Neural crest cell (in vitro differentiated cells): ENCODE results near the gene MYBL2. TPM values are rescaled to one million over a fixed set of nuclear protein-coding genes. Genes with fewer than 3 reads are reported as not detected.

Source experiments
- DNase-seq: peaks from one replicate; pipeline ENCODE4 v3.0.0; 2021; ENCODE audit warnings: low read depth, mixed read lengths, low spot score
- H3K27ac Mint-ChIP-seq: one replicate; pipeline ENCODE4 v1.8.0; 2021; ENCODE audit warnings: mild to moderate bottlenecking, mixed read lengths; ENCODE audit not compliant: unreplicated experiment
- H3K27me3 Mint-ChIP-seq: 2 replicates; pipeline ENCODE4 v1.8.0; 2021; ENCODE audit warnings: low read depth, mild to moderate bottlenecking, mixed read lengths
- H3K36me3 Mint-ChIP-seq: 2 replicates; pipeline ENCODE4 v1.8.0; 2021; ENCODE audit warnings: low read depth, mild to moderate bottlenecking, mixed read lengths
- H3K4me1 Mint-ChIP-seq: 2 replicates; pipeline ENCODE4 v1.8.0; 2021; ENCODE audit warnings: mixed read lengths
- H3K4me3 Mint-ChIP-seq: one replicate; pipeline ENCODE4 v1.8.0; 2021; ENCODE audit warnings: mild to moderate bottlenecking, mixed read lengths
- H3K9me3 Mint-ChIP-seq: 2 replicates; pipeline ENCODE4 v1.8.0; 2021; ENCODE audit warnings: mixed read lengths
- total RNA-seq: library from RNA; stranded (reverse); gene quantifications from 2 replicates; pipeline ENCODE4 v1.2.1, GENCODE V29; 2021
- TF ChIP-seq, protein P1 (sequence below): fragments of 200-600 bp; sonication (generic); conservative IDR thresholded peaks from 2 replicates; pipeline ENCODE4 v1.5.0; 2021; ENCODE audit warnings: antibody characterized with exemption, mild to moderate bottlenecking

Gene MYBL2
- total RNA-seq, 1 donor from 2014 or later: 124 TPM

DNA sequence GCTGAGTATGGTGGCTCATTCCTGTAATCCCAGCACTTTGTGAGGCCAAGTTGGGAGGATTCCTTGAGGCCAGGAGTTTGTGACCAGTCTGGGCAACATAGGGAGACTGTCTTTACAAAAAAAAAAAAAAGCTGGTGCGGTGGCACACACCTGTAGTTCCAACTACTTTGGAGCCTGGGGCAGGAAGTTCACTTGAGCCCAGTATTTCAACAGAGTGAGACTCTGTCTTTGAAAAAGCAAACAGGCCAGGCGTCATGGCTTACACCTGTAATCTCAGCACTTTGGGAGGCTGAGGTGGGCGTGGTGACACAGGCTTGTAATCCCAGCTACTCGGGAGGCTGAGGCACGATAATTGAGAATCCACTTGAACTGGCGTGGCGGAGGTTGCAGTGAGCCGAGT, 28.7 kb downstream of the MYBL2 start:
- no peak overlapping the region for H3K27ac Mint-ChIP-seq
- H3K4me3 Mint-ChIP-seq: no peak overlapping the region
- peaks cover 11% of the 10 kb centered on the region for H3K36me3 Mint-ChIP-seq
- no peaks in the 10 kb centered on the region for H3K27me3 Mint-ChIP-seq
- no peak for DNase-seq
- H3K9me3 Mint-ChIP-seq: no peaks in the 10 kb centered on the region
- TF ChIP-seq, protein P1, sequence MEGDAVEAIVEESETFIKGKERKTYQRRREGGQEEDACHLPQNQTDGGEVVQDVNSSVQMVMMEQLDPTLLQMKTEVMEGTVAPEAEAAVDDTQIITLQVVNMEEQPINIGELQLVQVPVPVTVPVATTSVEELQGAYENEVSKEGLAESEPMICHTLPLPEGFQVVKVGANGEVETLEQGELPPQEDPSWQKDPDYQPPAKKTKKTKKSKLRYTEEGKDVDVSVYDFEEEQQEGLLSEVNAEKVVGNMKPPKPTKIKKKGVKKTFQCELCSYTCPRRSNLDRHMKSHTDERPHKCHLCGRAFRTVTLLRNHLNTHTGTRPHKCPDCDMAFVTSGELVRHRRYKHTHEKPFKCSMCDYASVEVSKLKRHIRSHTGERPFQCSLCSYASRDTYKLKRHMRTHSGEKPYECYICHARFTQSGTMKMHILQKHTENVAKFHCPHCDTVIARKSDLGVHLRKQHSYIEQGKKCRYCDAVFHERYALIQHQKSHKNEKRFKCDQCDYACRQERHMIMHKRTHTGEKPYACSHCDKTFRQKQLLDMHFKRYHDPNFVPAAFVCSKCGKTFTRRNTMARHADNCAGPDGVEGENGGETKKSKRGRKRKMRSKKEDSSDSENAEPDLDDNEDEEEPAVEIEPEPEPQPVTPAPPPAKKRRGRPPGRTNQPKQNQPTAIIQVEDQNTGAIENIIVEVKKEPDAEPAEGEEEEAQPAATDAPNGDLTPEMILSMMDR: no peak
- no peaks in the 10 kb centered on the region for H3K4me1 Mint-ChIP-seq

- Mint-ChIP-seq H3K27me3 (no peaks in the 10 kb centered on the region), H3K27ac (no peak overlapping the region), H3K4me1 (no peaks in the 10 kb centered on the region), H3K4me3 (no peak overlapping the region), H3K36me3 (peaks cover 20% of the 10 kb centered on the region), H3K9me3 (no peaks in the 10 kb centered on the region)
- no peak for DNase-seq
- TF ChIP-seq, protein P1: no peak
These were observed 33.1 kb downstream of the MYBL2 start for GRCh38 chr20:43699941-43700565.

DNA sequence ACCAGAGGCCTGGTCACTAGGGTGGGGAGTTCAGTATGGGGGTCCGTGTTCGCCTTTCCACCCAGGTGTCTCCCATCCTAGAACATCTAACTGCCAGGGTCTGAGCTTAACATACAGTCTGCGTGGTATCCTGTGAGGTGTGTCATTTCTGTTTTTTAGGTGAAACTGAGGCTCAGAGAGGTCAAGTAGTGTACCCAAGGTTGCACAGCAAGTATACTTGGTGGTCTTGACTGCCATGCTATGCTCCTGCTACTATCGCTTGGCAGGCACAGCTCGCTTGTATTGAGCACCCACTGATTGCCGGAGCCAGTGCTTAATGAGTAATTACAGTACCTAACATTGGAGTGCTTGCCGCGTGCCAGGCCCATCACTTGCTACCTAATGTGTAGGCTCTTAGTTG, 33.7 kb downstream of the MYBL2 start:
- Mint-ChIP-seq H3K27me3 (no peaks in the 10 kb centered on the region), H3K9me3 (no peaks in the 10 kb centered on the region), H3K27ac (no peak overlapping the region), H3K4me3 (no peak overlapping the region), H3K4me1 (no peaks in the 10 kb centered on the region), H3K36me3 (peaks cover 22% of the 10 kb centered on the region)
- no peak for DNase-seq
- TF ChIP-seq, protein P1: no peak

- Mint-ChIP-seq H3K36me3 (peaks cover 24% of the 10 kb centered on the region), H3K27ac (no peak overlapping the region), H3K4me1 (no peaks in the 10 kb centered on the region), H3K9me3 (no peaks in the 10 kb centered on the region), H3K4me3 (no peak overlapping the region), H3K27me3 (no peaks in the 10 kb centered on the region)
- TF ChIP-seq, protein P1: no peak
- DNase-seq: no peak
These were observed 35.6 kb downstream of the MYBL2 start for GRCh38 chr20:43702502-43702901.

DNA sequence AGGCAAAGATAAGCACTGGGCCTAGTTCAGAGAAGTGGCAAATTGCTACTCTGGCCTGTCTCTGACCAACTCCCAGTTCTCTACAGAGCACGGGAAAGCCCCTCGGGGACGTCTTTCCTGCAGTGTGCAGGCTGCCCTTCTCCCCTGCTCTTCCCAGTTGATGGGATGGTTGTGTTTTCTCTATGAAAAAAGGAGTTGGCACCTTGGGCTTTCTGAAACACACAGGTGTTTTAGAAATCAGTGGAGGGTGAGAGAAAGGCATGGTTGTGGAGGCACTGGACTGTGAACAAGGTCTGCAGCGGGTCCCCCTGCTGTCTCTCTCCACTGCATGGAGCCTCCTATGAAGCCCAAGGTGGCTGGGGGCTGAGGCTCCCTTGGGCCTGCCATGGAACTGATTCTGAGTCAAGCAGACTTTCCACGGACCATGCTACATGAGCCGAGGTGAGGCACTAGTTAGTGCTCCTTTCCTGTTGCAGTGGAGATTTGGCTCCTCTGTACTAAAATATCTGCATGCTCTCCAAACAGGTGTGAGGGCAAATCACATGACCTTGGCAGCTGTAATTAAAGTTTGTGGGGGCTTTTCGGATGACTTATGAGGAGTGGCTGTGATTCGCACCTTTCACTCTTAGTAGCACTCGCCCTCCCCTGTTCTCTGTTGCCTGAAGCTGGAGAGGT, 43.6 kb downstream of the MYBL2 start:
- Mint-ChIP-seq H3K27ac (no peak overlapping the region), H3K4me1 (no peaks in the 10 kb centered on the region), H3K36me3 (peaks cover 8% of the 10 kb centered on the region), H3K27me3 (no peaks in the 10 kb centered on the region), H3K9me3 (no peaks in the 10 kb centered on the region), H3K4me3 (no peak overlapping the region)
- TF ChIP-seq, protein P1: no peak
- DNase-seq: no peak
